GM20431 (cell line): Measurements from ENCODE around the gene TBPL1.
"Not testable (repeated sequence)": the region's sequence is repeated elsewhere in the genome, so short reads cannot be mapped to it uniquely, and the experiment has no call there.

ENCODE experiments used
- in situ Hi-C: fragments of 300-500 bp; cut with MseI, MboI; formaldehyde crosslinking; loops from one replicate; pipeline ENCODE4 v1.15.0; 2020; ENCODE audit warnings: low sequenced_read_pairs; ENCODE audit not compliant: unreplicated experiment

Gene TBPL1

GRCh38 chr6:133952815-133953633, at the start of gene TBPL1:
Gene TBPL1 (plus strand): TSS chr6:133953224. CDS start chr6:133980126, 26,902 bp downstream.
- in situ Hi-C loops, result no loop called here

GRCh38 chr6:133903855-133904254, 49.2 kb upstream of the TBPL1 start:
- in situ Hi-C loops, result no loop called here

GRCh38 chr6:133906050-133906449, 47.0 kb upstream of the TBPL1 start:
- in situ Hi-C loops, result no loop called here

GRCh38 chr6:133916650-133917151, 36.3 kb upstream of the TBPL1 start:
- in situ Hi-C loops, result no loop called here

GRCh38 chr6:133917781-133918180, 35.2 kb upstream of the TBPL1 start:
- in situ Hi-C loops, result no loop called here

- in situ Hi-C loops, result no loop called here
These were observed 34.7 kb upstream of the TBPL1 start for GRCh38 chr6:133918208-133918930.

- in situ Hi-C loops, result no loop called here
These were observed 33.7 kb upstream of the TBPL1 start for GRCh38 chr6:133919362-133919761.

- in situ Hi-C loops, result loop anchor here (10.0 kb wide), 2 partner anchors 143 to 173 kb away; no protein-coding TSS in a partner anchor
These were observed 31.7 kb upstream of the TBPL1 start for GRCh38 chr6:133921249-133921859.

- in situ Hi-C loops, result loop anchor here (10.0 kb wide), 2 partner anchors 141 to 171 kb away; no protein-coding TSS in a partner anchor
These were observed 29.0 kb upstream of the TBPL1 start for GRCh38 chr6:133923938-133924593.

- in situ Hi-C loops, result not testable (repeated sequence)
These were observed 21.8 kb upstream of the TBPL1 start for GRCh38 chr6:133931221-133931620.

GRCh38 chr6:133936352-133936751, 16.7 kb upstream of the TBPL1 start:
- in situ Hi-C loops, result not testable (repeated sequence)

GRCh38 chr6:133937909-133938308, 15.1 kb upstream of the TBPL1 start:
- in situ Hi-C loops, result no loop called here

- in situ Hi-C loops, result no loop called here
These were observed 14.5 kb upstream of the TBPL1 start for GRCh38 chr6:133938533-133938932.

GRCh38 chr6:133939778-133940667, 13.0 kb upstream of the TBPL1 start:
- in situ Hi-C loops, result no loop called here

- in situ Hi-C loops, result no loop called here
These were observed 7.9 kb upstream of the TBPL1 start for GRCh38 chr6:133945158-133945557.

GRCh38 chr6:133947302-133947900, 5.6 kb upstream of the TBPL1 start:
- in situ Hi-C loops, result no loop called here

GRCh38 chr6:133948472-133948871, 4.6 kb upstream of the TBPL1 start:
- in situ Hi-C loops, result no loop called here

GRCh38 chr6:133951227-133951626, 1.8 kb upstream of the TBPL1 start:
- in situ Hi-C loops, result no loop called here
